MCF 10A (cell line): Measurements from ENCODE around the gene ATP5MG. TPM values are rescaled to one million over a fixed set of nuclear protein-coding genes. Genes with fewer than 3 reads are reported as not detected.

Source experiments
- BruUV-seq: library from RNA; stranded (reverse); fragments of 400-500 nt; replicated peaks from 2 replicates; lab custom pipeline; 2021; lab: Mats Ljungman, UMichigan
- CTCF ChIA-PET: fragments of 300-600 bp; sonication (Branson Sonifier 250); formaldehyde crosslinking; extraction: SDS; loops from one replicate; lab custom pipeline; 2021; ENCODE audit warnings: antibody characterized with exemption, inconsistent platforms; lab: Yijun Ruan, JAX
- POLR2A ChIA-PET: fragments of 300-600, 350-650 bp; sonication (Branson Sonifier 250); formaldehyde crosslinking; extraction: SDS; loops from one replicate; lab custom pipeline; 2020; ENCODE audit warnings: antibody characterized with exemption, inconsistent platforms; lab: Yijun Ruan, JAX
- DNase-seq: peaks from one replicate; pipeline ENCODE4 v3.0.0-alpha.2; 2018; ENCODE audit not compliant: unreplicated experiment
- H3K27ac Mint-ChIP-seq: one replicate; pipeline ENCODE4 v1.8.0; 2022; ENCODE audit warnings: mild to moderate bottlenecking, low read depth, mixed read lengths; ENCODE audit not compliant: unreplicated experiment
- H3K27me3 Mint-ChIP-seq: one replicate; pipeline ENCODE4 v1.8.0; 2022; ENCODE audit warnings: mixed read lengths; ENCODE audit not compliant: insufficient read depth, unreplicated experiment
- H3K36me3 Mint-ChIP-seq: one replicate; pipeline ENCODE4 v1.8.0; 2022; ENCODE audit warnings: mild to moderate bottlenecking, moderate library complexity, mixed read lengths; ENCODE audit not compliant: insufficient read depth, unreplicated experiment
- H3K4me1 Mint-ChIP-seq: one replicate; pipeline ENCODE4 v1.8.0; 2022; ENCODE audit warnings: mixed read lengths; ENCODE audit not compliant: insufficient read depth, unreplicated experiment
- H3K4me3 Mint-ChIP-seq: one replicate; pipeline ENCODE4 v1.8.0; 2022; ENCODE audit warnings: mild to moderate bottlenecking, moderate library complexity, mixed read lengths; ENCODE audit not compliant: unreplicated experiment
- H3K9me3 Mint-ChIP-seq: one replicate; pipeline ENCODE4 v1.8.0; 2022; ENCODE audit warnings: mixed read lengths; ENCODE audit not compliant: unreplicated experiment
- CTCF ChIP-seq: fragments of 200-600 bp; IDR thresholded peaks from one replicate; pipeline ENCODE4 v1.8.0; 2022; ENCODE audit warnings: antibody characterized with exemption, mild to moderate bottlenecking; ENCODE audit not compliant: unreplicated experiment
- intact Hi-C: fragments of 100-400 bp; cut with micrococcal nuclease; formaldehyde crosslinking; loops from 2 replicates; pipeline ENCODE4 v1.14.1; 2022
- total RNA-seq: library from RNA; stranded (reverse); gene quantifications from 2 replicates; pipeline ENCODE4 v1.2.3, GENCODE V29; 2022

ATP5MG gene
- total RNA-seq, 1 experiment from 2014 or later = 210 TPM

- Mint-ChIP-seq H3K9me3 (no peaks in the 10 kb centered on the region), H3K4me1 (no peaks in the 10 kb centered on the region), H3K36me3 (peaks cover 98% of the 10 kb centered on the region), H3K27me3 (no peaks in the 10 kb centered on the region), H3K4me3 (no peak overlapping the region), H3K27ac (no peak overlapping the region)
- intact Hi-C loops = no loop called here
- CTCF ChIA-PET = no interaction called here
- DNase-seq = no peak
- TF ChIP-seq CTCF = no peak
- BruUV-seq = no TSS peak
- POLR2A ChIA-PET = interaction anchor here (0.6 to 1.7 kb wide), 2 partner anchors 19 to 688 kb away, joined by 3 to 5 read pairs; partner anchors contain the start of gene VPS11
Observed at GRCh38 chr11:118379497-118379896, 21.9 kb upstream of the ATP5MG start.

GRCh38 chr11:118380571-118380970 is 20.8 kb upstream of the ATP5MG start:
- CTCF ChIA-PET = interaction anchor here (0.7 kb wide), 1 partner anchor 106 kb away, joined by 3 read pairs; no protein-coding TSS in a partner anchor
- POLR2A ChIA-PET = interaction anchor here (1.4 to 1.7 kb wide), 2 partner anchors 18 to 21 kb away, joined by 4 to 5 read pairs; partner anchors contain the start of gene UBE4A
- Mint-ChIP-seq H3K4me1 (no peaks in the 10 kb centered on the region), H3K27me3 (no peaks in the 10 kb centered on the region), H3K4me3 (no peak overlapping the region), H3K36me3 (peaks cover 98% of the 10 kb centered on the region), H3K9me3 (no peaks in the 10 kb centered on the region), H3K27ac (no peak overlapping the region)
- BruUV-seq = no TSS peak
- intact Hi-C loops = no loop called here
- DNase-seq = no peak
- no peak for TF ChIP-seq CTCF

- intact Hi-C loops = no loop called here
- Mint-ChIP-seq H3K4me1 (no peaks in the 10 kb centered on the region), H3K4me3 (no peak overlapping the region), H3K27ac (no peak overlapping the region), H3K27me3 (no peaks in the 10 kb centered on the region), H3K36me3 (peaks cover 98% of the 10 kb centered on the region), H3K9me3 (no peaks in the 10 kb centered on the region)
- DNase-seq = no peak
- ChIA-PET CTCF (interaction anchor here (0.9 to 1.2 kb wide), 2 partner anchors 30 to 105 kb away, joined by 3 to 4 read pairs; no protein-coding TSS in a partner anchor), POLR2A (no interaction called here)
- TF ChIP-seq CTCF = no peak
- no TSS peak for BruUV-seq
Observed at GRCh38 chr11:118382954-118383353, 18.5 kb upstream of the ATP5MG start.

GRCh38 chr11:118383657-118384056 is 17.7 kb upstream of the ATP5MG start:
- no TSS peak for BruUV-seq
- DNase-seq = no peak
- H3K27ac Mint-ChIP-seq = no peak overlapping the region
- POLR2A ChIA-PET = no interaction called here
- H3K9me3 Mint-ChIP-seq = no peaks in the 10 kb centered on the region
- no peak overlapping the region for H3K4me3 Mint-ChIP-seq
- no peaks in the 10 kb centered on the region for H3K27me3 Mint-ChIP-seq
- H3K4me1 Mint-ChIP-seq = no peaks in the 10 kb centered on the region
- CTCF ChIA-PET = interaction anchor here (1.2 to 1.3 kb wide), 2 partner anchors 15 to 31 kb away, joined by 3 read pairs; no protein-coding TSS in a partner anchor
- TF ChIP-seq CTCF = no peak
- peaks cover 98% of the 10 kb centered on the region for H3K36me3 Mint-ChIP-seq
- intact Hi-C loops = no loop called here
